NCI-H128 (cell line): ENCODE results near the gene SERPINB11.
"Not testable (repeated sequence)": the region's sequence is repeated elsewhere in the genome, so short reads cannot be mapped to it uniquely, and the experiment has no call there.

Experiments used
- DNase-seq: peaks from one replicate; lab custom pipeline; 2025; ENCODE audit not compliant: unreplicated experiment; lab: John Stamatoyannopoulos, UW

SERPINB11 gene

GRCh38 chr18:63725682-63726480 is 23.1 kb downstream of the SERPINB11 start:
- DNase-seq: peak; percentile 58

- no peak for DNase-seq
These were observed 28.0 kb downstream of the SERPINB11 start for GRCh38 chr18:63730773-63731172.

GRCh38 chr18:63731215-63731614 is 28.5 kb downstream of the SERPINB11 start:
- no peak for DNase-seq

- no peak for DNase-seq
These were observed 34.1 kb downstream of the SERPINB11 start for GRCh38 chr18:63736876-63737275.

GRCh38 chr18:63741769-63742168 is 39.0 kb downstream of the SERPINB11 start:
- DNase-seq: no peak

GRCh38 chr18:63747006-63747405 is 44.2 kb downstream of the SERPINB11 start:
- DNase-seq: no peak

- DNase-seq: no peak
These were observed 46.7 kb downstream of the SERPINB11 start for GRCh38 chr18:63749489-63749888.

- DNase-seq: no peak
These were observed 49.9 kb downstream of the SERPINB11 start for GRCh38 chr18:63752636-63753035.

GRCh38 chr18:63753676-63754075 is 50.9 kb downstream of the SERPINB11 start:
- DNase-seq: no peak

- DNase-seq: no peak
These were observed 54.8 kb downstream of the SERPINB11 start for GRCh38 chr18:63757541-63757940.

GRCh38 chr18:63758615-63759240 is 56.0 kb downstream of the SERPINB11 start:
- DNase-seq: no peak

- not testable (repeated sequence) for DNase-seq
These were observed 57.0 kb downstream of the SERPINB11 start for GRCh38 chr18:63759786-63760185.

- no peak for DNase-seq
These were observed 59.8 kb downstream of the SERPINB11 start for GRCh38 chr18:63762518-63762917.

GRCh38 chr18:63763831-63764600 is 61.3 kb downstream of the SERPINB11 start:
- no peak for DNase-seq

GRCh38 chr18:63765837-63766236 is 63.1 kb downstream of the SERPINB11 start:
- no peak for DNase-seq
